OCI-LY7 (cell line): ENCODE results near the gene REC8. TPM values are rescaled to one million over a fixed set of nuclear protein-coding genes. Genes with fewer than 3 reads are reported as not detected.

ENCODE experiments used
- BruUV-seq: library from RNA; stranded (reverse); fragments of 400-500 nt; replicated peaks from 2 replicates; lab custom pipeline; 2021; lab: Mats Ljungman, UMichigan
- CTCF ChIA-PET: fragments of 300-600 bp; sonication (Branson Sonifier 250); formaldehyde crosslinking; loops from one replicate; lab custom pipeline; 2022; ENCODE audit warnings: antibody characterized with exemption; ENCODE audit not compliant: unreplicated experiment; lab: Charles Lee
- POLR2A ChIA-PET: fragments of 300-600 bp; sonication (Branson Sonifier 250); formaldehyde crosslinking; loops from one replicate; lab custom pipeline; 2022; ENCODE audit warnings: antibody characterized with exemption; lab: Charles Lee
- DNase-seq: peaks from one replicate; pipeline ENCODE4 v3.0.0-alpha.2; 2015; ENCODE audit warnings: low spot score
- H2AFZ ChIP-seq: fragments of 200-600 bp; sonication (generic), shearing (Covaris generic); 2 replicates; pipeline ENCODE4 v1.6.1; 2014; ENCODE audit warnings: mild to moderate bottlenecking, antibody characterized with exemption, low read length, moderate library complexity
- H3K27ac ChIP-seq: fragments of 200-600 bp; sonication (generic); 2 replicates; pipeline ENCODE4 v1.5.1; 2014; ENCODE audit warnings: mixed run types, low read depth, mild to moderate bottlenecking, moderate library complexity, low read length, inconsistent platforms; ENCODE audit not compliant: poor library complexity, severe bottlenecking
- H3K36me3 ChIP-seq: fragments of 200-600 bp; sonication (generic); 2 replicates; pipeline ENCODE4 v1.6.1; 2014; ENCODE audit warnings: mild to moderate bottlenecking, antibody characterized with exemption, low read length, moderate library complexity, mixed read lengths; ENCODE audit not compliant: insufficient read depth
- H3K4me1 ChIP-seq: fragments of 200-600 bp; sonication (generic); 2 replicates; pipeline ENCODE4 v1.5.1; 2014; ENCODE audit warnings: mild to moderate bottlenecking, low read length; ENCODE audit not compliant: insufficient read depth, poor library complexity, severe bottlenecking
- H3K4me2 ChIP-seq: fragments of 200-600 bp; sonication (generic); 2 replicates; pipeline ENCODE4 v1.6.1; 2014; ENCODE audit warnings: mild to moderate bottlenecking, low read length
- H3K4me3 ChIP-seq: fragments of 200-600 bp; sonication (generic); 2 replicates; pipeline ENCODE4 v1.5.1; 2014; ENCODE audit warnings: mild to moderate bottlenecking, low read depth, low read length; ENCODE audit not compliant: poor library complexity, severe bottlenecking
- H3K79me2 ChIP-seq: fragments of 200-600 bp; sonication (generic); 2 replicates; pipeline ENCODE4 v1.6.1; 2016; ENCODE audit warnings: low read depth, mild to moderate bottlenecking, low read length, moderate library complexity, mixed read lengths; ENCODE audit not compliant: insufficient read depth
- H3K9me2 ChIP-seq: fragments of 200-600 bp; sonication (generic); 2 replicates; pipeline ENCODE4 v1.6.1; 2016; ENCODE audit warnings: mild to moderate bottlenecking, low read length, mixed read lengths; ENCODE audit not compliant: insufficient read depth
- H3K9me3 ChIP-seq: fragments of 200-600 bp; sonication (generic); 2 replicates; pipeline ENCODE4 v1.6.1; 2014; ENCODE audit warnings: mild to moderate bottlenecking, mixed run types, low read length, mixed read lengths
- H4K20me1 ChIP-seq: fragments of 200-600 bp; sonication (generic); 2 replicates; pipeline ENCODE4 v1.6.1; 2014; ENCODE audit warnings: mild to moderate bottlenecking, antibody characterized with exemption, low read length, moderate library complexity, mixed read lengths; ENCODE audit not compliant: insufficient read depth
- CTCF ChIP-seq: fragments of 200-600 bp; sonication (generic); conservative IDR thresholded peaks from 2 replicates; pipeline ENCODE4 v1.5.1; 2014; ENCODE audit warnings: mild to moderate bottlenecking, antibody characterized with exemption, low read length, moderate library complexity, mixed read lengths
- EZH2phosphoT487 ChIP-seq: fragments of 200-600 bp; sonication (generic); IDR thresholded peaks from 2 replicates; pipeline ENCODE4 v1.6.1; 2018; ENCODE audit warnings: low read depth, borderline replicate concordance, mild to moderate bottlenecking, mixed run types, antibody characterized with exemption, low read length, moderate library complexity, mixed read lengths
- intact Hi-C: fragments of 100-400 bp; cut with micrococcal nuclease; formaldehyde crosslinking; loops from one replicate; pipeline ENCODE4 v1.10.0; 2022; ENCODE audit not compliant: unreplicated experiment
- total RNA-seq, 2 experiments: library from RNA; depleted of rRNA in 1 of 2; stranded (reverse); fragments of >200 nt in 1 of 2; shearing (Covaris generic) in 1 of 2; gene quantifications; 2 replicates each; pipeline ENCODE4 v1.2.3, GENCODE V29; 2014 to 2022

Gene REC8
- total RNA-seq, 2 experiments from 2014 or later: 9.8 to 14.2 TPM

GRCh38 chr14:24135584-24135833 is 36.4 kb upstream of the REC8 start:
- no TSS peak for BruUV-seq
- Histone ChIP-seq H4K20me1 (0 out of 2 replicates have a peak, but pooled peaks cover 6% of the 10 kb centered on the region), H3K9me2 (no peaks in the 10 kb centered on the region), H3K4me1 (peaks cover 40% of the 10 kb centered on the region), H3K9me3 (no peaks in the 10 kb centered on the region), H3K4me3 (peak overlapping the region; percentile 98), H3K36me3 (peaks cover 27% of the 10 kb centered on the region), H3K27ac (peak overlapping the region; percentile 23), H3K4me2 (peak overlapping the region; percentile 83), H3K79me2 (peaks cover 20% of the 10 kb centered on the region), H2AFZ (peak overlapping the region; percentile 87; the same call in 1 of the 2 replicates)
- no peak for TF ChIP-seq CTCF
- TF ChIP-seq EZH2phosphoT487: no peak
- ChIA-PET CTCF (interaction anchor here (0.5 to 2.1 kb wide), 2 partner anchors 21 to 231 kb away, joined by 3 to 12 read pairs; partner anchors contain the start of genes DCAF11 and NRL), POLR2A (interaction anchor here (0.7 to 4.1 kb wide), 13 partner anchors 9 to 134 kb away, joined by 3 to 43 read pairs (median 4); partner anchors contain the start of genes CHMP4A, DCAF11, NRL and PCK2)
- no peak for DNase-seq
- intact Hi-C loops: no loop called here

GRCh38 chr14:24135834-24136683 is 35.8 kb upstream of the REC8 start, which contains the start of gene PSME1:
PSME1 (plus strand) TSS chr14:24136194; CDS start chr14:24136263, 69 bp downstream.
- BruUV-seq: no TSS peak
- Histone ChIP-seq H2AFZ (peak within 1 kb of the TSS; percentile 87; the same call in 1 of the 2 replicates), H3K36me3 (peaks cover 27% of the 10 kb centered on the region), H3K9me2 (no peaks in the 10 kb centered on the region), H3K79me2 (peaks cover 25% of the 10 kb centered on the region), H3K9me3 (no peaks in the 10 kb centered on the region), H4K20me1 (0 out of 2 replicates have a peak, but pooled peaks cover 6% of the 10 kb centered on the region), H3K27ac (peak within 1 kb of the TSS; percentile 46), H3K4me3 (peak within 1 kb of the TSS; percentile 98), H3K4me2 (peak within 1 kb of the TSS; percentile 85), H3K4me1 (peaks cover 40% of the 10 kb centered on the region)
- peak; percentile 93 for DNase-seq
- ChIA-PET POLR2A (interaction anchor here (0.6 to 4.1 kb wide), 14 partner anchors 9 to 134 kb away, joined by 3 to 43 read pairs (median 4); partner anchors contain the start of genes CHMP4A, DCAF11, NRL and PCK2), CTCF (interaction anchor here (0.6 to 2.1 kb wide), 4 partner anchors 22 to 577 kb away, joined by 3 to 12 read pairs (median 4); partner anchors contain the start of genes DCAF11 and NRL)
- intact Hi-C loops: loop anchor here (1.0 kb wide), 2 partner anchors 22 to 25 kb away; partner anchors contain the start of genes DCAF11, IRF9 and NRL
- no peak for TF ChIP-seq EZH2phosphoT487
- no peak for TF ChIP-seq CTCF
